Measurements from ENCODE around the gene ZDHHC15. TPM values are rescaled to one million over a fixed set of nuclear protein-coding genes. Genes with fewer than 3 reads are reported as not detected.
"Not testable (repeated sequence)": the region's sequence is repeated elsewhere in the genome, so short reads cannot be mapped to it uniquely, and the experiment has no call there.

Gene ZDHHC15, protein sequence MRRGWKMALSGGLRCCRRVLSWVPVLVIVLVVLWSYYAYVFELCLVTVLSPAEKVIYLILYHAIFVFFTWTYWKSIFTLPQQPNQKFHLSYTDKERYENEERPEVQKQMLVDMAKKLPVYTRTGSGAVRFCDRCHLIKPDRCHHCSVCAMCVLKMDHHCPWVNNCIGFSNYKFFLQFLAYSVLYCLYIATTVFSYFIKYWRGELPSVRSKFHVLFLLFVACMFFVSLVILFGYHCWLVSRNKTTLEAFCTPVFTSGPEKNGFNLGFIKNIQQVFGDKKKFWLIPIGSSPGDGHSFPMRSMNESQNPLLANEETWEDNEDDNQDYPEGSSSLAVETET
- 2.1 TPM for polyA plus RNA-seq (ENCODE audit: insufficient read length)

DNA sequence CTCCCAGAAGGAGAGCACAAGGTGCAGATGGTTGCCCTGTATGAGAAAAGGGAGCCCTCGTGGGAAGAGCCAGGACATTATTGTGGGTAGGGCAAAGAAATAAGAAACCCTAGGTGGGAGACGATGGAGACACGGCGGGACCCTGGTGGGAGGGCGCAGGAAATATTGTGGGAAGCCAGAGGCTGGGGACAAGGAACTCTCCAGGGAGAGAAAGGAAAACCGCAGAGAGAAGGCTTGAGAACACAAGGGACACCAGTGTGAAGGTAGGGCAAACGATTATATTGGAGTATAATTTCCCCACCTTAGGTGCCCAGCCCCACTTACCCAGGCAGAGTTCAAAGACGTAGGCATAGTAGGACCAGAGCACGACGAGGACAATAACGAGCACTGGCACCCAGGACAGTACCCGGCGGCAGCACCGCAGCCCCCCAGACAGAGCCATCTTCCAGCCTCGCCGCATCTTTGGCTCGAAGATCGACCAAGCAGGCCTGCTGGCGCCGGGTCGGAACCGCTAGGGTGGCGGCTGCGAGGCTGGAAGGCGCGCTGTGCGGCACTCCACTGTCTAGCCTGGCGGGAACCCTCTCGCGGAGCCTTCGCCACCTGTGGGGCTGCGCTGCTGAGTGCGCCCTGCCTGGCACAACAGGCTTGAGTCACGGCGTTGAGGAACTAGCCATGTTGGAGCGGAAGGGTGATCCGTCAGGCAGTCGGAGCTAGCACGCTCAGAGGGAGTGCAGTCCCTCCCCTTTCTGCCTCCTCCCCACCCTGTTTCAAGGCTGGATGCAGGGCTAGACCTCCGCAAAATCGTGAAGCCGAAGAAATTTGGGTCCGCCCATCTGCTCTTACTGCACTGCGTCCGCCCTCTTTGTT, at the start of gene ZDHHC15:
Gene ZDHHC15, minus strand, starts transcription at position 473 of the 867 bp plus-strand sequence. Its CDS starts 13 bp downstream, at position 460.
- DNase-seq (ENCODE audit: low read depth): peak; percentile 49

- not testable (repeated sequence) for DNase-seq (ENCODE audit: low read depth)
These were observed 37.7 kb upstream of the ZDHHC15 start for GRCh38 chrX:75560544-75560943.

DNA sequence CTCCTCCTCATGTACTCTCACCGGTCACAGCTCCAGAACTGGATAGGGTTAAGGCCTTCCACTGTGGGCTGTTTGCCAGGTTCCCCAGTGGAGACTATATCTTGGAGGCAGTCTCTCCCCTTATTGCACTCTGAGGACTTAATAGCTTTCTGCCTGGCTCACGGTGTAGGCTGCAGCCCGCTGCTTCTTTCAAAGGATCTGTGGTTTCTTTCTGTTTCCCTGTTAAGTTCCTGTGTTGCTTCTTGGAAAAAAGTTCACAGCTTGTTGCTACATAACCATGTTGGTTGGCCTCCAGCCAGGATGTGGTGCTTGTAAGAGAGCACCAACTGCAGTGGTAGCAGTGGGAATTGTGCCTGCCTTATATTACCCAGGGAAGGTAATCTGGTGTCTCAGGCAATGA, 24.9 kb upstream of the ZDHHC15 start:
- no peak for DNase-seq (ENCODE audit: low read depth)

- DNase-seq (ENCODE audit: low read depth): no peak
These were observed 24.1 kb upstream of the ZDHHC15 start for GRCh38 chrX:75546724-75547511.

GRCh38 chrX:75544786-75545185, 21.9 kb upstream of the ZDHHC15 start:
- no peak for DNase-seq (ENCODE audit: low read depth)

DNA sequence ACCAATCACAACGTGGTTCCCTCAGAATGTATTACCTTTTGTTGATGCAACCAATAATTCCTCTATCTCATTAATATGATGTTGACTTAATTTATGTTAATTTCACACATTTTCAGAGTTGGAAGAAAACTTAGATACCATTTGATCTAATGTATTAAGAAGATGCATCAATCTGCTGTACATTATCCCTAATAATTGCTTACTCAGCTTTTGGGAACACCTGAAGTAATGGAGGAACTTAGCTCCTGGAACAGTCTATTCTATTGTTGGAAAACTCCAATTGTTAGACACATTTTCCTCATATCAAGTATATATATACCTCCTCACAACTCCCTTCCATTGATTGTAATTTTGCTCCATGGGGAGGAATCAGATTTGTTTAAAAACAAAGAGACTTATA, 38.9 kb downstream of the ZDHHC15 start:
- no peak for DNase-seq (ENCODE audit: low read depth)

DNA sequence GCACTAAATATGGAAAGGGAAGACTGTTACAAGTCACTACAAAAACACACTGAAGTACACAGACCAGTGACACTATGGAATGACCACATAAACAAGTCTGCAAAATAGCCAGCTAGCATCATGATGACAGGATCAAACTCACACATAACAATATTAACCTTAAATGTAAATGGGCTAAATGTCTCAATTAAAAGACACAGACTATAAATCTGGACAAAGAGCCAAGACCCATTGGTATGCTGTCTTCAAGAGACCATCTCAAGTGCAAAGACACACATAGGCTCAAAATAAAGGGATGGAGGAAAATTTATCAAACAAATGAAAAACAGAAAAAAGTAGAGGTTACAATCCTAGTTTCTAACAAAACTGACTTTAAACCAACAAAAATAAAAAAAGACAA, 61.1 kb downstream of the ZDHHC15 start:
- DNase-seq (ENCODE audit: low read depth): not testable (repeated sequence)

DNA sequence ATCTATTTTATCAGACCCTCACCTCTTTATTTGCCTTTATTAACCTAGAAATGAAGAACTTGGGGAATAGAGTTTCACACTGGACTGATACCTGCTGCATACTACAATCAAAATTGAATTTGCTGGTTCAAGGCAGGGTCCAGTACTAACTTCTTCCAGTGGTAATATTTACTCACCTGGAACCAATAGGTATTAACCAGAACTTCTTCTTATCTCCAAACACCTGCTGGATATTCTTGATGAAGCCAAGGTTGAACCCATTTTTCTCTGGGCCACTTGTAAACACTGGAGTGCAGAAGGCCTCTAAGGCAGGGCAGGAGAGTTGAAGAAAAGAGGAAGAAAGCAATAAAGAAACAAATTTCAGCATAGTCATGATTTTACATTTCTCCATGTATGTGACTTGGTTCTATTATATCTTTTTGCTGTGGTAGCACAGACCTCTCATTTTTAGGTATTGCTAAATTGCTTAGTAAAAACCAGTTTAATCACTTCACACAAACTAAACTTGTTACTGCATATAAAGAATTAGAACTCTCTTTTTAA, 101.1 kb downstream of the ZDHHC15 start:
- DNase-seq (ENCODE audit: low read depth): no peak

GRCh38 chrX:75407153-75407552, 115.7 kb downstream of the ZDHHC15 start:
- DNase-seq (ENCODE audit: low read depth): not testable (repeated sequence)

- no peak for DNase-seq (ENCODE audit: low read depth)
These were observed 132.4 kb downstream of the ZDHHC15 start for GRCh38 chrX:75390470-75390869.

DNA sequence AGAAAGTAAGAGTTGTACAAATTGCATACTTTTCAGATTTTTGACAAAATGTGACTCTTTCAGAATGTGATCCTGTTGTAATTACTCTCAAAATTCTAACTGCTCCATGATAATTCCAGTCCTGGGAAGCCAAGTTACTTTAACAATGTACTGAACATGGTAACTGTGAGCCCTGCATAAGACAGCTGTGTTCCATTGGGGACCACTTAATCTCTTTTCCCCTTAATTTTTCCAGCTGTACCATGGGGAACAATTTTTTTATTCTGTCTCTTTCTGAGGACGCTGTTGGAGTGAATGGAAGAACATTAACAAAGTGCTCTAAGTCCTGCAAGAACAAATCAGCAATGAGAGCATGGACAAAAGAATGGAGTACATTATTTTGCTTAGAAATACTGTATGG, 153.1 kb downstream of the ZDHHC15 start:
- no peak for DNase-seq (ENCODE audit: low read depth)

- no peak for DNase-seq (ENCODE audit: low read depth)
These were observed 156.0 kb downstream of the ZDHHC15 start for GRCh38 chrX:75366861-75367260.

GRCh38 chrX:75365243-75365975, 157.4 kb downstream of the ZDHHC15 start:
- DNase-seq (ENCODE audit: low read depth): no peak

DNA sequence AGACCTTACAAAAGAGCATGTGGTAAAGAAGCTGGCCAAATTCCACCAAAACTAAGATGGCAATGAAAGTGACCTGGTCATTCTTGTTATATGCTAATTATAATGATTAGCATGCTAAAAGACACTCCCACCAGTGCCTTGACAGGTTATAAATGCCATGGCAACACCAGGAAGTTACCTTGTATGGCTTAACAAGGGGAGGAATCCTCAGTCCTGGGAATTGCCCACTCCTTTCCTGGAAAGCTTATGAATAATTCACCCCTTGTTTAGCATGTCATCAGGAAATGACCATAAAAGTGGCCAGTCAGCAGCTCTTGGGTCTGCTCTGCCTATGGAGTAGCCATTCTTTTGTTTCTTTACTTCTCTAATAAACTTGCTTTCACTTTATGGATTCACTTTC, 161.0 kb downstream of the ZDHHC15 start:
- no peak for DNase-seq (ENCODE audit: low read depth)

- not testable (repeated sequence) for DNase-seq (ENCODE audit: low read depth)
These were observed 174.2 kb downstream of the ZDHHC15 start for GRCh38 chrX:75348601-75349000.

- no peak for DNase-seq (ENCODE audit: low read depth)
These were observed 185.3 kb downstream of the ZDHHC15 start for GRCh38 chrX:75337525-75337924.

- no peak for DNase-seq (ENCODE audit: low read depth)
These were observed 187.7 kb downstream of the ZDHHC15 start for GRCh38 chrX:75335127-75335458.

DNA sequence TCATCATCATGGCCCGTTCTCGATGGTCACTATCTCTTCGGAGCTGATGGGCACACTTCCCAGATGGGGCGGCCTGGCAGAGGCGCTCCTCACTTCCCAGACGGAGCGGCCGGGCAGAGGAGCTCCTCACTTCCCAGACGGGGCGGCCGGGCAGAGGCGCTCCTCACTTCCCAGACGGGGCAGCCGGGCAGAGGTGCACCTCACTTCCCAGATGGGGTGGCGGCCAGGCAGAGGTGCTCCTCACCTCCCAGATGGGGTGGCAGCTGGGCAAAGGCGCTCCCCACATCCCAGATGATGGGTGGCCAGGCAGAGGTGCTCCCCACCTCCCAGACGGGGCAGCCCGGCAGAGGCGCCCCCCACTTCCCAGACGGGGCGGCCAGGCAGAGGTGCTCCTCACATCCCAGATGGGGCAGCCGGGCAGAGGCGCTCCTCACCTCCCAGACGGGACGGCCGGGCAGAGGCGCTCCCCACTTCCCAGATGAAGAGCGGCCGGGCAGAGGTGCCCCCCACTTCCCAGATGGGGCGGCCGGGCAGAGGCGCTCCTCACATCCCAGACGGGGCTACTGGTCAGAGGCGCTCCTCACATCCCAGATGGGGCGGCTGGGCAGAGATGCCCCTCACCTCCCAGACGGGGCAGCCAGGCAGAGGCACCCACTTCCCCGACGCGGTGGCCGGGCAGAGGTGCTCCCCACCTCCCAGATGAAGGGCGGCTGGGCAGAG, 188.3 kb downstream of the ZDHHC15 start:
- not testable (repeated sequence) for DNase-seq (ENCODE audit: low read depth)

DNA sequence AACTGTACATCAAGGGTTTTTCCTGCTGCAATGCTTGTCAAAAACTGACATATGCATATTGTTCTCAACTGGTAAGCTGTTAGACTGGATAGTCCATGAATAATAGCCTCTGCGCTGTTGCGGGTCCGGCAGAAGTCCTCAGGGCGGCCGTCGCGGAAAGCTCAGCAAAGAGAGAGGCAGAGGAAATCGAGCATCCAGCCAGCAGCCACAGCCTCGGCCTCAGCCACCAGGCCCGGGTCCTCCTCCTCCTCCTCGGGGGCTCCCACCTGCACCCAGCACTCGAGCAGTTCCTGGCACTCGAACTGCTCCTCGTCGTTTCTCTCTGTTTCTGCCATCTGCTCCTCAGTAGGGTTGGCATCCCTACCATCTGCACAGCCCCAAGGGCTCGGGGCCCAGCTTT, 195.2 kb downstream of the ZDHHC15 start:
- DNase-seq (ENCODE audit: low read depth): no peak

Data from forelimb muscle (tissue), 1 donor.